ENCODE data around the gene STIMATE.

GRCh38 chr3:52852419-52852818 lies 44.9 kb downstream of the STIMATE start:
- TF ChIP-seq CTCF (IDR thresholded peaks at IDR 0.05): no peak
- no peak for TF ChIP-seq EZH2 (IDR thresholded peaks at IDR 0.05)

Data from neural progenitor cell (in vitro differentiated cells).